Large intestine (tissue), 3 donors: Measurements from ENCODE around the gene SFPQ. TPM values are rescaled to one million over a fixed set of nuclear protein-coding genes. Genes with fewer than 3 reads are reported as not detected.
A peak's percentile ranks its signal among the peaks of the same experiment; 100 is the strongest.

ENCODE experiments used
- DNase-seq, 2 donors: peaks; one replicate each; pipeline versions ENCODE4 v3.0.0 to v3.0.0-alpha.2; 2013
- H3K27ac ChIP-seq: one replicate; pipeline ENCODE4 v1.5.1; 2013; ENCODE audit warnings: low read length
- H3K27me3 ChIP-seq: 2 replicates; pipeline ENCODE4 v1.6.1; 2013; ENCODE audit warnings: low read length; ENCODE audit not compliant: control insufficient read depth, insufficient read depth
- H3K36me3 ChIP-seq: 2 replicates; pipeline ENCODE4 v1.6.1; 2013; ENCODE audit warnings: low read length; ENCODE audit not compliant: control insufficient read depth, insufficient read depth
- H3K4me1 ChIP-seq: one replicate; pipeline ENCODE4 v1.6.1; 2013; ENCODE audit warnings: low read length; ENCODE audit not compliant: control insufficient read depth, insufficient read depth
- H3K4me3 ChIP-seq: one replicate; pipeline ENCODE4 v1.5.1; 2013; ENCODE audit warnings: low read length
- H3K9me3 ChIP-seq: one replicate; pipeline ENCODE4 v1.6.1; 2013; ENCODE audit warnings: mild to moderate bottlenecking, low read depth, low read length, moderate library complexity; ENCODE audit not compliant: control insufficient read depth
- WGBS: methylation state at CpG from one replicate; pipeline ENCODE4 v1.1.5; 2013; ENCODE audit warnings: low lambda C conversion rate; ENCODE audit not compliant: insufficient coverage; 5-methylcytosine and 5-hydroxymethylcytosine counted together
- polyA plus RNA-seq: library from polyadenylated mRNA; unstranded; fragments of 120-200 nt; gene quantifications from one replicate; pipeline ENCODE4 v1.2.1, GENCODE V29; 2013

SFPQ gene
- polyA plus RNA-seq, 1 donor, result 433 TPM

- Histone ChIP-seq H3K27me3 (no peaks in the 10 kb centered on the region), H3K4me3 (no peak overlapping the region), H3K4me1 (peaks cover 35% of the 10 kb centered on the region), H3K27ac (peak overlapping the region; percentile 44), H3K36me3 (peaks cover 63% of the 10 kb centered on the region), H3K9me3 (no peaks in the 10 kb centered on the region)
- no CpG with 5 or more reads among the region's 2 CpGs for WGBS
- DNase-seq, result no peak
Measured at GRCh38 chr1:35178295-35178695, 14.7 kb downstream of the SFPQ start.

GRCh38 chr1:35177237-35177786 is 15.6 kb downstream of the SFPQ start:
- Histone ChIP-seq H3K4me3 (no peak overlapping the region), H3K36me3 (peaks cover 54% of the 10 kb centered on the region), H3K9me3 (no peaks in the 10 kb centered on the region), H3K27ac (no peak overlapping the region), H3K4me1 (peaks cover 34% of the 10 kb centered on the region), H3K27me3 (no peaks in the 10 kb centered on the region)
- no peak for DNase-seq
- WGBS, result 92% methylated on average over 1 of the region's 4 CpGs

GRCh38 chr1:35175602-35176001 is 17.3 kb downstream of the SFPQ start:
- Histone ChIP-seq H3K9me3 (no peaks in the 10 kb centered on the region), H3K27me3 (no peaks in the 10 kb centered on the region), H3K36me3 (peaks cover 38% of the 10 kb centered on the region), H3K4me3 (no peak overlapping the region), H3K4me1 (peaks cover 20% of the 10 kb centered on the region), H3K27ac (no peak overlapping the region)
- WGBS, result no CpG with 5 or more reads among the region's 1 CpG
- no peak for DNase-seq

GRCh38 chr1:35175098-35175576 is 17.8 kb downstream of the SFPQ start:
- DNase-seq, result no peak
- Histone ChIP-seq H3K36me3 (peaks cover 34% of the 10 kb centered on the region), H3K4me3 (no peak overlapping the region), H3K27me3 (no peaks in the 10 kb centered on the region), H3K9me3 (no peaks in the 10 kb centered on the region), H3K27ac (no peak overlapping the region), H3K4me1 (peaks cover 17% of the 10 kb centered on the region)
- WGBS, result 100% methylated on average over 1 of the region's 9 CpGs

GRCh38 chr1:35173909-35174540 is 18.9 kb downstream of the SFPQ start:
- no peak for DNase-seq
- Histone ChIP-seq H3K27me3 (no peaks in the 10 kb centered on the region), H3K36me3 (peaks cover 30% of the 10 kb centered on the region), H3K9me3 (no peaks in the 10 kb centered on the region), H3K4me1 (peaks cover 9% of the 10 kb centered on the region), H3K4me3 (no peak overlapping the region), H3K27ac (no peak overlapping the region)
- no CpG with 5 or more reads among the region's 2 CpGs for WGBS

- no peak overlapping the region for H3K27ac ChIP-seq
- WGBS, result 100% methylated on average over 1 of the region's 2 CpGs
- H3K27me3 ChIP-seq, result no peaks in the 10 kb centered on the region
- H3K36me3 ChIP-seq, result peaks cover 29% of the 10 kb centered on the region
- H3K4me3 ChIP-seq, result no peak overlapping the region
- H3K9me3 ChIP-seq, result no peaks in the 10 kb centered on the region
- peaks cover 6% of the 10 kb centered on the region for H3K4me1 ChIP-seq
- DNase-seq, result no peak
Measured at GRCh38 chr1:35173491-35173890, 19.5 kb downstream of the SFPQ start.

GRCh38 chr1:35172022-35172421 is 20.9 kb downstream of the SFPQ start:
- H3K4me1 ChIP-seq, result no peaks in the 10 kb centered on the region
- no peak overlapping the region for H3K27ac ChIP-seq
- H3K36me3 ChIP-seq, result peaks cover 21% of the 10 kb centered on the region
- WGBS, result no CpG with 5 or more reads among the region's 8 CpGs
- H3K9me3 ChIP-seq, result no peaks in the 10 kb centered on the region
- H3K27me3 ChIP-seq, result no peaks in the 10 kb centered on the region
- no peak for DNase-seq
- no peak overlapping the region for H3K4me3 ChIP-seq

GRCh38 chr1:35171579-35171978 is 21.4 kb downstream of the SFPQ start:
- DNase-seq, result no peak
- Histone ChIP-seq H3K36me3 (peaks cover 17% of the 10 kb centered on the region), H3K4me1 (no peaks in the 10 kb centered on the region), H3K9me3 (no peaks in the 10 kb centered on the region), H3K27ac (no peak overlapping the region), H3K4me3 (no peak overlapping the region), H3K27me3 (no peaks in the 10 kb centered on the region)
- 87% methylated on average over 2 of the region's 4 CpGs for WGBS

GRCh38 chr1:35164893-35165292 is 28.1 kb downstream of the SFPQ start:
- Histone ChIP-seq H3K9me3 (peaks cover 15% of the 10 kb centered on the region), H3K4me3 (no peak overlapping the region), H3K36me3 (no peaks in the 10 kb centered on the region), H3K27ac (no peak overlapping the region), H3K4me1 (peaks cover 8% of the 10 kb centered on the region), H3K27me3 (no peaks in the 10 kb centered on the region)
- no peak for DNase-seq
- no CpG with 5 or more reads among the region's 3 CpGs for WGBS

- H3K9me3 ChIP-seq, result no peaks in the 10 kb centered on the region
- no peaks in the 10 kb centered on the region for H3K4me1 ChIP-seq
- H3K27ac ChIP-seq, result no peak overlapping the region
- H3K27me3 ChIP-seq, result no peaks in the 10 kb centered on the region
- H3K4me3 ChIP-seq, result no peak overlapping the region
- no peaks in the 10 kb centered on the region for H3K36me3 ChIP-seq
- 90% methylated on average over 2 of the region's 5 CpGs for WGBS
- no peak for DNase-seq
Measured at GRCh38 chr1:35151220-35151619, 41.7 kb downstream of the SFPQ start.
